Measurements from ENCODE around the gene ZNF883. TPM values are rescaled to one million over a fixed set of nuclear protein-coding genes. Genes with fewer than 3 reads are reported as not detected.

The ZNF883 gene
- total and polyA plus RNA-seq, 8 donors = 0.32 to 3.4 (median 1.4) TPM

DNA sequence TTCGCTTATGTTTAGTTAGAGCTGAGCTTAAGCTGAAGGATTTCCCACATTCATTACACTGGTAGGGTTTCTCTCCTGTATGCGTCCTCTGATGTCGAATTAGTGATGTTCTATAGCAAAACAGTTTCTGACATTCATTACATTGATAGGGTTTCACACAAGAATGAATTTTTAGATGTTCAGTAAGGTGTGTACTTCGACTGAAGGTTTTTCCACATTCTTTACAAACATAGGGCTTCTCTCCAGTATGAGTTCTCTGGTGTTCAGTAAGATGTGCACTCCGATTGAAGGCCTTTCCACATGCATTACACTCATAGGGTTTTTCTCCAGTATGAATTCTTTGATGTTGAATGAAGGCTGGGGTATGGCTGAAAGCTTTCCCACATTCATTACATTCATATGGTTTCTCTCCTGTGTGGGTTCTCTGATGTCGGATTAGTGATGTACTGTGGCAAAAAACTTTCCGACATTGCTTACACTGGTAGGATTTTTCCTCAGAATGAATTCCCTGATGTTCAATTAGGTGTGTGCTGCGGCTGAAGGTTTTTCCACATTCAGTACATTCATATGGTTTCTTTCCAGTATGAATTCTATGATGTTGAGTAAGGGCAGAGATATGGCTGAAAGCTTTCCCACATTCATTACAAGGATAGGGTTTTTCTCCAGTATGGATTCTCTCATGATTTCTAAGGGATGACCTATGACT lies 14.6 kb downstream of the ZNF883 start:
- intact Hi-C loops (cut with DNase I) = no loop called here
- Histone ChIP-seq H3K27ac (no peak overlapping the region), H3K4me1 (no peaks in the 10 kb centered on the region), H3K36me3 (peaks cover 0 to 15% (median 0%) of the 10 kb centered on the region in 3 donors), H3K4me3 (no peak overlapping the region), H3K27me3 (peaks cover 0 to 6% (median 0%) of the 10 kb centered on the region in 4 donors), H3K9me3 (peaks cover 0 to 7% (median 1%) of the 10 kb centered on the region in 4 donors)
- ATAC-seq (no peak), DNase-seq (no peak), FAIRE-seq (no peak)
- WGBS, 2 donors = 87 to 92% methylated on average over 8 of the region's 8 CpGs
- TF ChIP-seq, protein P1, sequence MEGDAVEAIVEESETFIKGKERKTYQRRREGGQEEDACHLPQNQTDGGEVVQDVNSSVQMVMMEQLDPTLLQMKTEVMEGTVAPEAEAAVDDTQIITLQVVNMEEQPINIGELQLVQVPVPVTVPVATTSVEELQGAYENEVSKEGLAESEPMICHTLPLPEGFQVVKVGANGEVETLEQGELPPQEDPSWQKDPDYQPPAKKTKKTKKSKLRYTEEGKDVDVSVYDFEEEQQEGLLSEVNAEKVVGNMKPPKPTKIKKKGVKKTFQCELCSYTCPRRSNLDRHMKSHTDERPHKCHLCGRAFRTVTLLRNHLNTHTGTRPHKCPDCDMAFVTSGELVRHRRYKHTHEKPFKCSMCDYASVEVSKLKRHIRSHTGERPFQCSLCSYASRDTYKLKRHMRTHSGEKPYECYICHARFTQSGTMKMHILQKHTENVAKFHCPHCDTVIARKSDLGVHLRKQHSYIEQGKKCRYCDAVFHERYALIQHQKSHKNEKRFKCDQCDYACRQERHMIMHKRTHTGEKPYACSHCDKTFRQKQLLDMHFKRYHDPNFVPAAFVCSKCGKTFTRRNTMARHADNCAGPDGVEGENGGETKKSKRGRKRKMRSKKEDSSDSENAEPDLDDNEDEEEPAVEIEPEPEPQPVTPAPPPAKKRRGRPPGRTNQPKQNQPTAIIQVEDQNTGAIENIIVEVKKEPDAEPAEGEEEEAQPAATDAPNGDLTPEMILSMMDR (IDR thresholded peaks at IDR 0.05) = no peak

DNA sequence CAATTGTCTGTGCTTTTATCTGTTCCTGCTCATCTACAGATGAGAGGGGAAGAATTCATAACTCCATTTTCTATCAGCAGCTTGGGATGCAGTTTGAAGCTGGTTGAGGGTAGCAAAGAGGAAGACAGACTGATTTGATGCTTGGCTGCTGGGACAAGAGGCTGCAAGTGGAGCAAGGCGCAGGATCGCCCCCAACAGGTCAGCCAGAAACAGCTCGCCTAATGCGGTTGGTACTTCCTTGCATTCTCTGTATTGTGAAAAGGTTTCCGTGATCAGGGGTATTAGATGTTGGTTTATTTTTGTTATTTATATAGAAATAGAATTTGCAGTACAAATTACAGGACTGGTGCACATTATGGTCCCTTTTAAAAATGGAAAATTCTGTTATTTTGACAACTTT lies 40.6 kb downstream of the ZNF883 start:
- no peaks in the 10 kb centered on the region for H3K4me1 ChIP-seq
- no peak overlapping the region for H3K4me3 ChIP-seq
- TF ChIP-seq, protein P1 (IDR thresholded peaks at IDR 0.05) = no peak
- DNase-seq (peak in 1 of 6 donors; percentile 15), ATAC-seq (no peak), FAIRE-seq (no peak)
- intact Hi-C loops (cut with DNase I) = no loop called here
- H3K36me3 ChIP-seq = no peaks in the 10 kb centered on the region
- H3K27me3 ChIP-seq = peaks cover 0 to 2% (median 0%) of the 10 kb centered on the region in 4 donors
- 9 to 14% methylated on average over 5 of the region's 5 CpGs for WGBS, 2 donors
- no peaks in the 10 kb centered on the region for H3K9me3 ChIP-seq
- no peak overlapping the region for H3K27ac ChIP-seq

DNA sequence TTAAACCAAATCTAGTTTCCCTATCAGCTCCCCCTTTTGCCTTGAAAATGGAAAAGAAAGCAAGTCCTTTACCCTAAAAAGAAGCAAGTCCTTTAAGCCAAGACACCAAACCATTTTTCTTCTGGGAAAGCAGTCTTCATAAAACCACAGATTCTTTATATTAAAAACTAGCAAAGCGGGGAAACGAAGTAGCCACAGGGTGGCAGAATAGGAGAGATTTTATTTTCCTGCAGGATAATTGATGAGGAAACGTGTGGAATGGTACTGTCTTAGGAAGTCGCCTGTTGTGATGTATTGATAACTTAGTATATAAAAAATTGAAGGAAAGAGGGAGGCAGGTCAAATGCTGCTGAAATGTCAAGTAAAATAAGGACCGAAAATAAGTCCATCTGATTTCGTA lies 41.1 kb downstream of the ZNF883 start:
- WGBS, 2 donors = 37 to 47% methylated on average over 6 of the region's 6 CpGs
- FAIRE-seq = no peak
- Histone ChIP-seq H3K27ac (no peak overlapping the region), H3K4me1 (no peaks in the 10 kb centered on the region), H3K36me3 (no peaks in the 10 kb centered on the region), H3K27me3 (no peaks in the 10 kb centered on the region), H3K9me3 (no peaks in the 10 kb centered on the region), H3K4me3 (no peak overlapping the region)
- intact Hi-C loops (cut with DNase I) = no loop called here
- DNase-seq = no peak
- TF ChIP-seq, protein P1 (IDR thresholded peaks at IDR 0.05) = no peak
- no peak for ATAC-seq

DNA sequence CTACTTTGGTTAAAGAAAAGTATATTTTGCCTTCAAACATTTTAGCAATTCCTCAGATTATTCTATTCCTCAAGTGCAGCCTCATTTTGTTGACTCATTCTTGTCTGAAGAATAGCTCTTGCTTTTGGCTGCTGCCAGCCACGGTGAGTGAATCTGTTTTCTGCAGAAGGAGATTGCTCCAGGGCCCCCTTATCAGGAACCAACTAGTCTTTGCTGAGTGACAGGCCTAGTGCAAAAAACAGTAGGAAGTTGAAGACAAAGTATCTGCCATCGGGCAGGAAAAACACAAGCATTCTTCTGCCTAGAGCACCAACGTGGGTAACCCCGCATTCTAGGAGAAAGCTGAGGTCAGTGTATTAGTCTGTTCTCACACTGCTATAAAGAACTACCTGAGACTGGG lies 42.3 kb downstream of the ZNF883 start:
- TF ChIP-seq, protein P1 (IDR thresholded peaks at IDR 0.05) = no peak
- H3K27ac ChIP-seq = no peak overlapping the region
- H3K27me3 ChIP-seq = no peaks in the 10 kb centered on the region
- H3K4me1 ChIP-seq = no peaks in the 10 kb centered on the region
- DNase-seq = no peak
- no peak overlapping the region for H3K4me3 ChIP-seq
- no peaks in the 10 kb centered on the region for H3K9me3 ChIP-seq
- intact Hi-C loops (cut with DNase I) = no loop called here
- WGBS, 2 donors = 53 to 54% methylated on average over 4 of the region's 4 CpGs
- no peak for FAIRE-seq
- ATAC-seq = no peak
- no peaks in the 10 kb centered on the region for H3K36me3 ChIP-seq

DNA sequence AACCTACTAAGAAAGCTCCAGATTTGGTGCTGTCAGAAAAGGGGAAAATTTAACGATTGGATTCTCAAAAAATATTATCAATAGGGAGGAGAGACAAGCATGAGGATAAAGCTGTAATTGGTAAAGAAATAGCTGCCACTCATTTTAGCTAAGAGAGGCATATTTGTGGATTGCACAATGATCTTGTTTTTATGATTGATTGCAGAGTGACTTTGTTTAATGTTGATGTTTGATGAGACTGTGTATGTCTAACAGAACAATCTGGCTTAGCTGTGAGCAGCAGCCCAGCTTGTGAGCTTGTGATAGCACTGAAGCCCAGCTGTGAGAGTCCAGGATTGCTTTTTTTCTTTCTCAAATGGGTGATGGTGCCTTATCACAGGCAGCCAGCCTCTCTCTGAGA lies 56.4 kb downstream of the ZNF883 start:
- 23 to 28% methylated on average over 1 of the region's 1 CpG for WGBS, 2 donors
- Histone ChIP-seq H3K4me3 (no peak overlapping the region), H3K9me3 (no peaks in the 10 kb centered on the region), H3K27ac (no peak overlapping the region), H3K36me3 (no peaks in the 10 kb centered on the region), H3K4me1 (no peaks in the 10 kb centered on the region), H3K27me3 (no peaks in the 10 kb centered on the region)
- DNase-seq = no peak
- intact Hi-C loops (cut with DNase I) = no loop called here
- FAIRE-seq = no peak
- ATAC-seq = no peak
- TF ChIP-seq, protein P1 (IDR thresholded peaks at IDR 0.05) = no peak
